Astrocyte (in vitro differentiated cells and primary cell): Measurements from ENCODE around the gene PLA2R1. TPM values are rescaled to one million over a fixed set of nuclear protein-coding genes. Genes with fewer than 3 reads are reported as not detected.

Experiments used
- DNase-seq: peaks from one replicate; pipeline ENCODE4 v3.0.0-alpha.2; 2010; ENCODE audit warnings: low read depth
- FAIRE-seq: peaks from 2 replicates; lab custom pipeline; 2011; peaks lifted over from hg19 to GRCh38; lab: Jason Lieb, UNC
- H2AFZ ChIP-seq: 2 replicates; pipeline ENCODE4 v1.6.0; 2012; ENCODE audit warnings: low read depth, low read length, inconsistent platforms
- H3K27ac ChIP-seq: 2 replicates; pipeline ENCODE4 v1.5.1; 2011; ENCODE audit warnings: low read depth, low read length, inconsistent platforms
- H3K27me3 ChIP-seq: 2 replicates; pipeline ENCODE4 v1.6.0; 2011; ENCODE audit warnings: low read length, inconsistent platforms; ENCODE audit not compliant: insufficient read depth
- H3K36me3 ChIP-seq: 2 replicates; pipeline ENCODE4 v1.5.1; 2011; ENCODE audit warnings: low read length, inconsistent platforms; ENCODE audit not compliant: insufficient read depth
- H3K4me1 ChIP-seq: 2 replicates; pipeline ENCODE4 v1.5.1; 2011; ENCODE audit warnings: low read length, inconsistent platforms; ENCODE audit not compliant: insufficient read depth
- H3K4me2 ChIP-seq: 2 replicates; pipeline ENCODE4 v1.6.0; 2012; ENCODE audit warnings: low read length, inconsistent platforms
- H3K4me3 ChIP-seq: 2 replicates; pipeline ENCODE4 v1.5.1; 2011; ENCODE audit warnings: low read depth, mild to moderate bottlenecking, low read length, inconsistent platforms; ENCODE audit not compliant: insufficient read depth
- H3K79me2 ChIP-seq: 2 replicates; pipeline ENCODE4 v1.6.0; 2012; ENCODE audit warnings: mild to moderate bottlenecking, low read length, inconsistent platforms; ENCODE audit not compliant: insufficient read depth
- H3K9ac ChIP-seq: 2 replicates; pipeline ENCODE4 v1.6.0; 2012; ENCODE audit warnings: mild to moderate bottlenecking, low read length, inconsistent platforms
- H3K9me3 ChIP-seq: 2 replicates; pipeline ENCODE4 v1.5.1; 2012; ENCODE audit warnings: low read depth, mild to moderate bottlenecking, low read length, inconsistent platforms; ENCODE audit not compliant: insufficient read depth
- H4K20me1 ChIP-seq: 2 replicates; pipeline ENCODE4 v1.6.0; 2012; ENCODE audit warnings: low read length, inconsistent platforms; ENCODE audit not compliant: insufficient read depth
- H3K27ac Mint-ChIP-seq: one replicate; pipeline ENCODE4 v1.8.0; 2021; ENCODE audit warnings: mild to moderate bottlenecking, mixed read lengths; ENCODE audit not compliant: unreplicated experiment
- H3K27me3 Mint-ChIP-seq: one replicate; pipeline ENCODE4 v1.8.0; 2021; ENCODE audit warnings: low read depth, mixed read lengths; ENCODE audit not compliant: unreplicated experiment
- H3K36me3 Mint-ChIP-seq: one replicate; pipeline ENCODE4 v1.8.0; 2021; ENCODE audit warnings: low read depth, mixed read lengths; ENCODE audit not compliant: unreplicated experiment
- H3K4me1 Mint-ChIP-seq: one replicate; pipeline ENCODE4 v1.8.0; 2021; ENCODE audit warnings: low read depth, mixed read lengths; ENCODE audit not compliant: unreplicated experiment
- H3K4me3 Mint-ChIP-seq: one replicate; pipeline ENCODE4 v1.8.0; 2021; ENCODE audit warnings: mild to moderate bottlenecking, moderate library complexity, mixed read lengths; ENCODE audit not compliant: unreplicated experiment
- H3K9me3 Mint-ChIP-seq: one replicate; pipeline ENCODE4 v1.8.0; 2021; ENCODE audit warnings: mild to moderate bottlenecking, mixed read lengths; ENCODE audit not compliant: unreplicated experiment
- CTCF ChIP-seq: IDR thresholded peaks from 2 replicates; pipeline ENCODE4 v1.5.1; 2011; ENCODE audit warnings: low read depth, mild to moderate bottlenecking, inconsistent platforms, low read length, moderate library complexity; ENCODE audit not compliant: insufficient read depth
- EZH2 ChIP-seq: IDR thresholded peaks from 2 replicates; pipeline ENCODE4 v1.6.1; 2012; ENCODE audit warnings: mild to moderate bottlenecking, low read length, inconsistent platforms; ENCODE audit not compliant: insufficient read depth
- total RNA-seq: library from RNA; stranded (reverse); gene quantifications from 2 replicates; pipeline ENCODE4 v1.2.1, GENCODE V29; 2021

Gene PLA2R1
- total RNA-seq, 1 donor from 2014 or later, result 7.1 TPM

DNA sequence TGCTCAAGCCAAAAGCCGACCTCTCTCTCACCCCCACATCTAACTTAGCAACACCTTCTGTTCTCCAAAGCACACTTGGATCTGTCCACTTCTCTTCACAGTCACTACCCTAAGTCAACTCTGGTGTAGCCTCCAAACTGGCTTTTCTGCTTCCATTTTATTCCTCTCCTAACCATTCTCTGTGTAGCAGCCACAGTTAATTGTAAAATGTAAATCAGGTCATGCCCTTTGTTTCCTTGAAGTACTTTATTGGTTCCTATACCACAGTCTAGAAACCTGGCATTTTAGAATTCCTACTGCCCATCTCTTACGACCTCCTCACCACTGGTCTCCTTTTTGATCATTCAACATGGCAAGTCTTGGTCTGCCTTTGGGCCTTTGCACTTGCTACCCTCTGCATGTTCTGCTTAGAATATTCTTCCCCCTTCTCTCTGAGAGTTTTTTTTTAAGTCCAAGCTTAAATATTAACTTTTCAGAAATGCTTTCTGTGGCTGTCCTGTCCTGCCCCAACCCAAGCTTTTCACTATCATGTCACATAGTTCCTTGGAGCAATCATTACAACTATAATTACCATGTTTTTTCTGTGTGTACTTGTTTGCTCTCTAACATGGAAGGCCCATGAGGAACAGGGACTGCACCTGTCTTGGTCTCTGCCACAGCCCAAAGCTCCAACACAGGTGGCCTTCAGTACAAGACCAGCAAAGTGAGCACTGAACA lies 42.9 kb downstream of the PLA2R1 start:
- Histone ChIP-seq H3K9ac (no peak overlapping the region), H4K20me1 (no peaks in the 10 kb centered on the region), H3K27me3 (no peaks in the 10 kb centered on the region), H2AFZ (no peak overlapping the region), H3K27ac (no peak overlapping the region), H3K4me3 (no peak overlapping the region), H3K9me3 (peaks cover 2% of the 10 kb centered on the region), H3K36me3 (peaks cover 2% of the 10 kb centered on the region), H3K4me2 (no peak overlapping the region), H3K4me1 (no peaks in the 10 kb centered on the region), H3K79me2 (no peaks in the 10 kb centered on the region)
- Mint-ChIP-seq H3K9me3 (peaks cover 9% of the 10 kb centered on the region), H3K27me3 (no peaks in the 10 kb centered on the region), H3K27ac (no peak overlapping the region), H3K4me3 (no peak overlapping the region), H3K4me1 (no peaks in the 10 kb centered on the region), H3K36me3 (peaks cover 33% of the 10 kb centered on the region)
- no peak for TF ChIP-seq EZH2
- no peak for TF ChIP-seq CTCF
- FAIRE-seq (no peak), DNase-seq (no peak)

GRCh38 chr2:160015746-160016145 lies 46.7 kb downstream of the PLA2R1 start:
- Mint-ChIP-seq H3K27me3 (no peaks in the 10 kb centered on the region), H3K27ac (no peak overlapping the region), H3K9me3 (peaks cover 1% of the 10 kb centered on the region), H3K4me3 (no peak overlapping the region), H3K4me1 (peaks cover under 1% of the 10 kb centered on the region), H3K36me3 (peaks cover 14% of the 10 kb centered on the region)
- Histone ChIP-seq H3K79me2 (no peaks in the 10 kb centered on the region), H3K9me3 (no peaks in the 10 kb centered on the region), H3K27me3 (no peaks in the 10 kb centered on the region), H3K27ac (no peak overlapping the region), H3K9ac (no peak overlapping the region), H3K4me3 (no peak overlapping the region), H3K4me1 (no peaks in the 10 kb centered on the region), H4K20me1 (no peaks in the 10 kb centered on the region), H3K4me2 (no peak overlapping the region), H2AFZ (no peak overlapping the region), H3K36me3 (no peaks in the 10 kb centered on the region)
- FAIRE-seq, result no peak
- no peak for TF ChIP-seq CTCF
- no peak for TF ChIP-seq EZH2
- DNase-seq, result no peak

- no peaks in the 10 kb centered on the region for H3K27me3 ChIP-seq
- DNase-seq (no peak), FAIRE-seq (no peak)
- no peak overlapping the region for H3K4me2 ChIP-seq
- H4K20me1 ChIP-seq, result no peaks in the 10 kb centered on the region
- peaks cover 16% of the 10 kb centered on the region for H3K36me3 Mint-ChIP-seq
- no peak overlapping the region for H3K27ac Mint-ChIP-seq
- no peaks in the 10 kb centered on the region for H3K27me3 Mint-ChIP-seq
- no peak overlapping the region for H3K4me3 ChIP-seq
- H3K36me3 ChIP-seq, result peaks cover 5% of the 10 kb centered on the region
- no peak overlapping the region for H2AFZ ChIP-seq
- no peak overlapping the region for H3K9ac ChIP-seq
- H3K4me3 Mint-ChIP-seq, result no peak overlapping the region
- TF ChIP-seq CTCF (peak; percentile 5), EZH2 (no peak)
- H3K27ac ChIP-seq, result no peak overlapping the region
- H3K9me3 ChIP-seq, result no peaks in the 10 kb centered on the region
- H3K9me3 Mint-ChIP-seq, result peaks cover 4% of the 10 kb centered on the region
- H3K79me2 ChIP-seq, result no peaks in the 10 kb centered on the region
- no peaks in the 10 kb centered on the region for H3K4me1 ChIP-seq
- H3K4me1 Mint-ChIP-seq, result peaks cover 2% of the 10 kb centered on the region
These were observed 48.2 kb downstream of the PLA2R1 start for GRCh38 chr2:160014227-160014626.
